Measurements from ENCODE around the gene TMC6. TPM values are rescaled to one million over a fixed set of nuclear protein-coding genes. Genes with fewer than 3 reads are reported as not detected.
"Not testable (repeated sequence)": the region's sequence is repeated elsewhere in the genome, so short reads cannot be mapped to it uniquely, and the experiment has no call there.

TMC6 gene
- polyA plus RNA-seq, 1 experiment, result 0.51 TPM

- CTCF ChIA-PET, result interaction anchor here (0.6 to 2.1 kb wide), 5 partner anchors 11 to 987 kb away, joined by 3 to 11 read pairs (median 4); partner anchors contain the start of genes AFMID and TK1
- Histone ChIP-seq H3K4me3 (ENCODE audit: low read depth, low read length) (no peak overlapping the region), H3K9me3 (ENCODE audit: control insufficient read depth, insufficient read depth, low read length) (peaks cover 3% of the 10 kb centered on the region; the same call in 1 of the 2 replicates), H3K27ac (ENCODE audit: low read depth, low read length) (no peak overlapping the region), H3K27me3 (ENCODE audit: control insufficient read depth, insufficient read depth, low read length) (no peaks in the 10 kb centered on the region)
- POLR2A ChIA-PET, result no interaction called here
- DNase-seq (ENCODE audit: low read depth, low spot score), result no peak
- TF ChIP-seq CTCF (IDR thresholded peaks at IDR 0.05; ENCODE audit: low read depth, low read length), result no peak
Observed at GRCh38 chr17:78174346-78174869, 45.9 kb upstream of the TMC6 start.

GRCh38 chr17:78173097-78173715, 44.7 kb upstream of the TMC6 start:
- no peak for DNase-seq (ENCODE audit: low read depth, low spot score)
- TF ChIP-seq CTCF (IDR thresholded peaks at IDR 0.05; ENCODE audit: low read depth, low read length), result no peak

GRCh38 chr17:78172249-78173051, 43.9 kb upstream of the TMC6 start:
- no peak for TF ChIP-seq CTCF (IDR thresholded peaks at IDR 0.05; ENCODE audit: low read depth, low read length)
- Histone ChIP-seq H3K27ac (ENCODE audit: low read depth, low read length) (no peak overlapping the region), H3K4me3 (ENCODE audit: low read depth, low read length) (no peak overlapping the region), H3K9me3 (ENCODE audit: control insufficient read depth, insufficient read depth, low read length) (no peaks in the 10 kb centered on the region), H3K27me3 (ENCODE audit: control insufficient read depth, insufficient read depth, low read length) (no peaks in the 10 kb centered on the region)
- ChIA-PET CTCF (interaction anchor here (1.3 kb wide), 1 partner anchor 14 kb away, joined by 6 read pairs; the partner anchor contains the start of gene TK1), POLR2A (no interaction called here)
- DNase-seq (ENCODE audit: low read depth, low spot score), result no peak

More at GRCh38 chr17:78173097-78173715, 44.7 kb upstream of the TMC6 start:
- CTCF ChIA-PET, result no interaction called here
- Histone ChIP-seq H3K4me3 (ENCODE audit: low read depth, low read length) (no peak overlapping the region), H3K9me3 (ENCODE audit: control insufficient read depth, insufficient read depth, low read length) (no peaks in the 10 kb centered on the region), H3K27me3 (ENCODE audit: control insufficient read depth, insufficient read depth, low read length) (no peaks in the 10 kb centered on the region), H3K27ac (ENCODE audit: low read depth, low read length) (no peak overlapping the region)
- POLR2A ChIA-PET, result no interaction called here

- H3K27me3 ChIP-seq (ENCODE audit: control insufficient read depth, insufficient read depth, low read length); H3K9me3 ChIP-seq (ENCODE audit: control insufficient read depth, insufficient read depth, low read length); DNase-seq (ENCODE audit: low read depth, low spot score); H3K4me3 ChIP-seq (ENCODE audit: low read depth, low read length); POLR2A ChIA-PET; H3K27ac ChIP-seq (ENCODE audit: low read depth, low read length): not testable (repeated sequence)
- CTCF ChIA-PET, result interaction anchor here (1.3 kb wide), 1 partner anchor 15 kb away, joined by 6 read pairs; the partner anchor contains the start of gene TK1
Observed at GRCh38 chr17:78171591-78172248, 43.2 kb upstream of the TMC6 start.

GRCh38 chr17:78170692-78171590, 42.4 kb upstream of the TMC6 start:
- POLR2A ChIA-PET, result no interaction called here
- Histone ChIP-seq H3K4me3 (ENCODE audit: low read depth, low read length) (no peak overlapping the region), H3K27me3 (ENCODE audit: control insufficient read depth, insufficient read depth, low read length) (peaks cover 3% of the 10 kb centered on the region), H3K9me3 (ENCODE audit: control insufficient read depth, insufficient read depth, low read length) (no peaks in the 10 kb centered on the region), H3K27ac (ENCODE audit: low read depth, low read length) (no peak overlapping the region)
- CTCF ChIA-PET, result interaction anchor here (1.3 kb wide), 1 partner anchor 16 kb away, joined by 6 read pairs; the partner anchor contains the start of gene TK1
- TF ChIP-seq CTCF (IDR thresholded peaks at IDR 0.05; ENCODE audit: low read depth, low read length), result no peak
- no peak for DNase-seq (ENCODE audit: low read depth, low spot score)
